Smooth muscle cell (in vitro differentiated cells): Measurements from ENCODE around the gene CASS4. TPM values are rescaled to one million over a fixed set of nuclear protein-coding genes. Genes with fewer than 3 reads are reported as not detected.

Source experiments
- DNase-seq: peaks from one replicate; lab custom pipeline; 2025; ENCODE audit not compliant: unreplicated experiment; lab: John Stamatoyannopoulos, UW
- H2AFZ ChIP-seq: fragments of 200-600 bp; sonication (generic); 2 replicates; pipeline ENCODE4 v1.6.0; 2016; ENCODE audit warnings: antibody characterized with exemption, low read depth, mild to moderate bottlenecking
- H3F3A ChIP-seq: fragments of 200-600 bp; sonication (generic); 2 replicates; pipeline ENCODE4 v1.6.0; 2017; ENCODE audit warnings: antibody characterized with exemption, low read depth
- H3K27ac ChIP-seq: fragments of 200-600 bp; sonication (generic); 2 replicates; pipeline ENCODE4 v1.5.1; 2016; ENCODE audit warnings: low read depth, mild to moderate bottlenecking
- H3K27me3 ChIP-seq: fragments of 200-600 bp; sonication (generic); 2 replicates; pipeline ENCODE4 v1.6.1; 2016; ENCODE audit warnings: low read depth, mild to moderate bottlenecking
- H3K36me3 ChIP-seq: fragments of 200-600 bp; sonication (generic); 2 replicates; pipeline ENCODE4 v1.5.1; 2016; ENCODE audit warnings: low read depth
- H3K4me1 ChIP-seq: fragments of 200-600 bp; sonication (generic); 2 replicates; pipeline ENCODE4 v1.5.1; 2016; ENCODE audit warnings: low read depth
- H3K4me2 ChIP-seq: fragments of 200-600 bp; sonication (generic); 2 replicates; pipeline ENCODE4 v1.6.0; 2016; ENCODE audit warnings: mild to moderate bottlenecking
- H3K4me3 ChIP-seq: fragments of 200-600 bp; sonication (generic); 2 replicates; pipeline ENCODE4 v1.5.1; 2016; ENCODE audit warnings: mild to moderate bottlenecking
- H3K79me2 ChIP-seq: fragments of 200-600 bp; sonication (generic); 2 replicates; pipeline ENCODE4 v1.6.0; 2016; ENCODE audit warnings: low read depth, mild to moderate bottlenecking
- H3K9ac ChIP-seq: fragments of 200-600 bp; sonication (generic); 2 replicates; pipeline ENCODE4 v1.6.0; 2016; ENCODE audit warnings: low read depth
- H3K9me3 ChIP-seq: fragments of 200-600 bp; sonication (generic); replicated peaks from 2 replicates; pipeline ENCODE4 v1.5.1; 2016; ENCODE audit warnings: low read depth
- H4K20me1 ChIP-seq: fragments of 200-600 bp; sonication (generic); 2 replicates; pipeline ENCODE4 v1.6.0; 2016; ENCODE audit warnings: low read depth
- CTCF ChIP-seq: fragments of 200-600 bp; sonication (generic); IDR thresholded peaks from 2 replicates; pipeline ENCODE4 v1.5.1; 2017; ENCODE audit warnings: borderline replicate concordance, mild to moderate bottlenecking, antibody characterized with exemption; ENCODE audit not compliant: insufficient read depth, poor library complexity, severe bottlenecking
- WGBS: methylation state at CpG from one replicate; pipeline ENCODE4 v1.1.7; 2016; ENCODE audit warnings: low lambda C conversion rate; 5-methylcytosine and 5-hydroxymethylcytosine counted together
- polyA plus RNA-seq: library from polyadenylated mRNA; unstranded; fragments of >200 nt; fragmentation: Nextera tagmentation; extraction: Ambion mirVana; gene quantifications from 2 replicates; pipeline ENCODE4 v1.2.1, GENCODE V29; 2016
- total RNA-seq: library from RNA; depleted of rRNA; stranded (reverse); fragments of >200 nt; gene quantifications from 2 replicates; pipeline ENCODE4 v1.2.3, GENCODE V29; 2014

Gene CASS4
- total and polyA plus RNA-seq, 2 experiments from 2014 or later, result 0.07 to 0.22 TPM

- H3K4me1 ChIP-seq, result no peaks in the 10 kb centered on the region
These were observed 3.0 kb downstream of the CASS4 start for GRCh38 chr20:56414842-56415765.

GRCh38 chr20:56417402-56417801 lies 5.3 kb downstream of the CASS4 start:
- H3K4me2 ChIP-seq, result no peak overlapping the region
- H3K9me3 ChIP-seq, result no peaks in the 10 kb centered on the region
- no peaks in the 10 kb centered on the region for H3K79me2 ChIP-seq
- 94% methylated on average over 7 of the region's 7 CpGs for whole genome bisulfite sequencing
- H3K9ac ChIP-seq, result no peak overlapping the region
- H2AFZ ChIP-seq, result no peak overlapping the region
- no peaks in the 10 kb centered on the region for H3K36me3 ChIP-seq
- peaks cover 7% of the 10 kb centered on the region for H3F3A ChIP-seq
- no peak overlapping the region for H3K27ac ChIP-seq
- TF ChIP-seq CTCF, result no peak
- no peak overlapping the region for H3K4me3 ChIP-seq
- no peaks in the 10 kb centered on the region for H3K4me1 ChIP-seq
- DNase-seq, result no peak
- H3K27me3 ChIP-seq, result no peaks in the 10 kb centered on the region
- no peaks in the 10 kb centered on the region for H4K20me1 ChIP-seq

More at GRCh38 chr20:56414842-56415765, 3.0 kb downstream of the CASS4 start:
- Histone ChIP-seq H3K4me3 (no peak overlapping the region), H3K36me3 (no peaks in the 10 kb centered on the region), H3K9ac (no peak overlapping the region), H3K27me3 (no peaks in the 10 kb centered on the region), H3K4me2 (peak overlapping the region; percentile 64), H4K20me1 (no peaks in the 10 kb centered on the region), H3K9me3 (no peaks in the 10 kb centered on the region), H3F3A (no peaks in the 10 kb centered on the region), H2AFZ (no peak overlapping the region), H3K27ac (peak overlapping the region; percentile 53), H3K79me2 (no peaks in the 10 kb centered on the region)
- DNase-seq, result no peak
- 70% methylated on average over 12 of the region's 12 CpGs for WGBS
- TF ChIP-seq CTCF, result no peak

GRCh38 chr20:56417911-56418310 lies 5.9 kb downstream of the CASS4 start:
- DNase-seq, result no peak
- Histone ChIP-seq H4K20me1 (no peaks in the 10 kb centered on the region), H3K9me3 (no peaks in the 10 kb centered on the region), H3K27ac (no peak overlapping the region), H3K4me1 (no peaks in the 10 kb centered on the region), H3K9ac (no peak overlapping the region), H2AFZ (no peak overlapping the region), H3K36me3 (no peaks in the 10 kb centered on the region), H3K79me2 (no peaks in the 10 kb centered on the region), H3F3A (peaks cover 7% of the 10 kb centered on the region), H3K27me3 (no peaks in the 10 kb centered on the region), H3K4me3 (no peak overlapping the region), H3K4me2 (no peak overlapping the region)
- no peak for TF ChIP-seq CTCF
- WGBS, result 95% methylated on average over 4 of the region's 4 CpGs
